ENCODE results near the gene MARCHF4. TPM values are rescaled to one million over a fixed set of nuclear protein-coding genes. Genes with fewer than 3 reads are reported as not detected.
A peak's percentile ranks its signal among the peaks of the same experiment; 100 is the strongest.

The MARCHF4 gene
- total RNA-seq, 1 donor from 2014 or later = 0.12 TPM

- TF ChIP-seq, protein P1, sequence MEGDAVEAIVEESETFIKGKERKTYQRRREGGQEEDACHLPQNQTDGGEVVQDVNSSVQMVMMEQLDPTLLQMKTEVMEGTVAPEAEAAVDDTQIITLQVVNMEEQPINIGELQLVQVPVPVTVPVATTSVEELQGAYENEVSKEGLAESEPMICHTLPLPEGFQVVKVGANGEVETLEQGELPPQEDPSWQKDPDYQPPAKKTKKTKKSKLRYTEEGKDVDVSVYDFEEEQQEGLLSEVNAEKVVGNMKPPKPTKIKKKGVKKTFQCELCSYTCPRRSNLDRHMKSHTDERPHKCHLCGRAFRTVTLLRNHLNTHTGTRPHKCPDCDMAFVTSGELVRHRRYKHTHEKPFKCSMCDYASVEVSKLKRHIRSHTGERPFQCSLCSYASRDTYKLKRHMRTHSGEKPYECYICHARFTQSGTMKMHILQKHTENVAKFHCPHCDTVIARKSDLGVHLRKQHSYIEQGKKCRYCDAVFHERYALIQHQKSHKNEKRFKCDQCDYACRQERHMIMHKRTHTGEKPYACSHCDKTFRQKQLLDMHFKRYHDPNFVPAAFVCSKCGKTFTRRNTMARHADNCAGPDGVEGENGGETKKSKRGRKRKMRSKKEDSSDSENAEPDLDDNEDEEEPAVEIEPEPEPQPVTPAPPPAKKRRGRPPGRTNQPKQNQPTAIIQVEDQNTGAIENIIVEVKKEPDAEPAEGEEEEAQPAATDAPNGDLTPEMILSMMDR (IDR thresholded peaks at IDR 0.05) = no peak
- Histone ChIP-seq H3K9me3 (no peaks in the 10 kb centered on the region), H3K4me3 (no peak overlapping the region), H3K36me3 (no peaks in the 10 kb centered on the region), H3K27ac (no peak overlapping the region), H3K4me1 (peaks cover 10% of the 10 kb centered on the region), H3K27me3 (ENCODE audit: low read depth) (no peaks in the 10 kb centered on the region)
- DNase-seq = no peak
- ATAC-seq = no peak
- intact Hi-C loops (cut with DNase I) = no loop called here
Observed at GRCh38 chr2:216341121-216341520, 31.2 kb downstream of the MARCHF4 start.

DNA sequence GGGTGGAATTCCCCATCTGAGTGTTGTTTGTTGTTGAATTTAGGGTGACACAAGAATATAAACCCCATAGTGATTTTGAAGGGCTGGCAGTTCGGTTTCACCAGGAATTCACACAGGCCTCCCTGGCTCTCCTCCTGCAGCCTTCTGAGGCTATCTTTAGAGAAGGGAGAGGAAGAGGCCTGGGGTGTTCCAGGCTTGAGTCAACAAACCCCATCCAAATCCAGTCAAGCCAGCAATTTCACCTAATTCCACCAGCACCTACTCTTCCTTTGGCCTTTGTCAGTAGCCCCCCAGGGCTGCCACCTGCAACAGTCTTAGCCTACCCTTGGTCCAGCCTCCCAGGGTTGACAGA is 32.0 kb downstream of the MARCHF4 start:
- no peak for DNase-seq
- peaks cover 10% of the 10 kb centered on the region for H3K4me1 ChIP-seq
- no peaks in the 10 kb centered on the region for H3K36me3 ChIP-seq
- ATAC-seq = no peak
- peak overlapping the region; percentile 2 for H3K27ac ChIP-seq
- no peaks in the 10 kb centered on the region for H3K27me3 ChIP-seq (ENCODE audit: low read depth)
- intact Hi-C loops (cut with DNase I) = no loop called here
- no peak overlapping the region for H3K4me3 ChIP-seq
- TF ChIP-seq, protein P1 (IDR thresholded peaks at IDR 0.05) = no peak
- no peaks in the 10 kb centered on the region for H3K9me3 ChIP-seq

DNA sequence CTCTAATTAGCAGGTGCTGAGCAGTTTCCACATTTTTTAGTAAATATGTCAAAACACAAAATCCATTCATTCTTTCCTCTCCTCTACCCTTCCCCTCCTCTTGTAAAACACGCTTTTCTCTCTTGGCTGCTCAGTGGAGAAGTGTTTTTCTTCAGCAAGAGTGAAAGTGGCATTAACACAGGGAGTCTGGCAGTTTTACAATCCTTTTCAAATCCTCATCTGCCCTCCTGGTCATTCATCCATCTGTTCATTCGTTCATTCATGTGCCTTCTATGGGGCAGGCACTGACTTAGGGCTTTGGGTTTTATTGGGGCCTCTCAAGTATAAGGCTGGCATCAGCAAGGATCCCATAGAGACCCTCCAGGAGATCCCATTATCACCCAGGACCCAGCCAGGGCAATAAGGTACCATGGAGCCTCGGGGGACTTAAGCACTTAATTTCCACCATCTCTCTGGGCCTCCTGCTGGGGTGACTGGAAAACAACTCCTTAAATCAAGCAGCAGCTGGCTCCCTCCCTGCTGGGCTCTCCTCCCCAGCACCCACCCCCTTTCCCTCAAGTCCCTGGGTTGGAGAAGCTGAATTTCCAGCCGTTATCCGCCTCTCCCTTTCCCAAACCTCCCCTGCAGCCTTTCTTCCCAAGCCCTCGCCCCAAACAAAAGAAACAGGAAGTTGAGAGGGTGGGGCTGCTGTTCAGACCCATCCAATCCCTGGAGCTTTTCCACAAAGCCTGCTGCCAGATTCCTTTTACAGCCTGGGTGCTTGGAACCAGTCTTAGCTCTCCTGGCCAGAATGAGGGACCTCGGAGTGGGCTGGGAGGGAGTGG is 32.6 kb downstream of the MARCHF4 start:
- TF ChIP-seq, protein P1 (IDR thresholded peaks at IDR 0.05) = no peak
- Histone ChIP-seq H3K9me3 (no peaks in the 10 kb centered on the region), H3K36me3 (no peaks in the 10 kb centered on the region), H3K27me3 (ENCODE audit: low read depth) (no peaks in the 10 kb centered on the region), H3K27ac (peak overlapping the region; percentile 2), H3K4me1 (peaks cover 10% of the 10 kb centered on the region), H3K4me3 (no peak overlapping the region)
- intact Hi-C loops (cut with DNase I) = no loop called here
- ATAC-seq (peak; percentile 35 to 52), DNase-seq (no peak)

- Histone ChIP-seq H3K27ac (no peak overlapping the region), H3K27me3 (ENCODE audit: low read depth) (no peaks in the 10 kb centered on the region), H3K4me1 (peaks cover 1% of the 10 kb centered on the region), H3K36me3 (no peaks in the 10 kb centered on the region), H3K4me3 (no peak overlapping the region), H3K9me3 (no peaks in the 10 kb centered on the region)
- TF ChIP-seq, protein P1 (IDR thresholded peaks at IDR 0.05) = no peak
- DNase-seq (no peak), ATAC-seq (no peak)
- intact Hi-C loops (cut with DNase I) = no loop called here
Observed at GRCh38 chr2:216335252-216335651, 37.0 kb downstream of the MARCHF4 start.

- TF ChIP-seq, protein P1 (IDR thresholded peaks at IDR 0.05) = no peak
- no peaks in the 10 kb centered on the region for H3K27me3 ChIP-seq (ENCODE audit: low read depth)
- H3K27ac ChIP-seq = no peak overlapping the region
- intact Hi-C loops (cut with DNase I) = no loop called here
- no peaks in the 10 kb centered on the region for H3K9me3 ChIP-seq
- H3K36me3 ChIP-seq = no peaks in the 10 kb centered on the region
- H3K4me3 ChIP-seq = no peak overlapping the region
- no peak for DNase-seq
- no peaks in the 10 kb centered on the region for H3K4me1 ChIP-seq
- no peak for ATAC-seq
Observed at GRCh38 chr2:216328347-216328746, 43.9 kb downstream of the MARCHF4 start.

Measured in lower lobe of right lung (tissue), 2 donors.